ENCODE results near the gene AKAP5.
A peak's percentile ranks its signal among the peaks of the same experiment; 100 is the strongest.

Gene AKAP5

GRCh38 chr14:64463195-64463594 lies 2.1 kb upstream of the AKAP5 start:
- Histone ChIP-seq H3K36me3 (ENCODE audit: control insufficient read depth, insufficient read depth, low read length) (peaks cover 34% of the 10 kb centered on the region), H3K4me3 (ENCODE audit: low read depth, low read length) (no peak overlapping the region), H3K27me3 (ENCODE audit: control insufficient read depth, insufficient read depth, low read length) (no peaks in the 10 kb centered on the region), H3K9me3 (ENCODE audit: control insufficient read depth, insufficient read depth, low read depth, low read length) (no peaks in the 10 kb centered on the region), H3K27ac (ENCODE audit: low read depth, low read length) (no peak overlapping the region), H3K9ac (ENCODE audit: low read length) (no peak overlapping the region), H3K4me1 (ENCODE audit: control insufficient read depth, insufficient read depth, low read length) (peaks cover 11% of the 10 kb centered on the region)

GRCh38 chr14:64463873-64464272 lies 1.4 kb upstream of the AKAP5 start:
- H3K4me3 ChIP-seq (ENCODE audit: low read depth, low read length): no peak overlapping the region
- peaks cover 28% of the 10 kb centered on the region for H3K36me3 ChIP-seq (ENCODE audit: control insufficient read depth, insufficient read depth, low read length)
- no peak overlapping the region for H3K27ac ChIP-seq (ENCODE audit: low read depth, low read length)
- no peaks in the 10 kb centered on the region for H3K9me3 ChIP-seq (ENCODE audit: control insufficient read depth, insufficient read depth, low read depth, low read length)
- peaks cover 11% of the 10 kb centered on the region for H3K4me1 ChIP-seq (ENCODE audit: control insufficient read depth, insufficient read depth, low read length)
- no peaks in the 10 kb centered on the region for H3K27me3 ChIP-seq (ENCODE audit: control insufficient read depth, insufficient read depth, low read length)
- no peak overlapping the region for H3K9ac ChIP-seq (ENCODE audit: low read length)

DNA sequence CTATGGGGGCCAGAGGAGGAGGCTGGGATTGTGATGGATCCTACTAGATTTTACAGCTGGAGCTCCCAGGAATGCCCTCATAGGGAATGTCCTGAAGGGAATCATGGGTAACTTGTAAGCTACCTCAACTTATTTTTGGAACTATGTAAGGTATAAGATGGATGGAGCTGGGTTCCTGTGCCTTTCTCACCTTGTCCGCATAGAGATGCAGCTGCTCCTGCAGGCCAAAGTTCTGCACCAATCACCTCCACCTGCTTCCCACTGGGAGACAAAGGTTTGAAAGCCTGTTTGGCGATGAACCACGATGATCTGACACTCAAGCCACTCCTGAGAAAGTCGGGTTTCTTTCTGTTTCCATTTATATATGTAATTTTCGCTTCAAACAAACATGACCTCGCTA lies 648 bp upstream of the AKAP5 start:
- Histone ChIP-seq H3K9me3 (ENCODE audit: control insufficient read depth, insufficient read depth, low read depth, low read length) (no peaks in the 10 kb centered on the region), H3K9ac (ENCODE audit: low read length) (peak overlapping the region; percentile 25), H3K4me3 (ENCODE audit: low read depth, low read length) (peak overlapping the region; percentile 79), H3K27me3 (ENCODE audit: control insufficient read depth, insufficient read depth, low read length) (no peaks in the 10 kb centered on the region), H3K4me1 (ENCODE audit: control insufficient read depth, insufficient read depth, low read length) (peaks cover 11% of the 10 kb centered on the region), H3K36me3 (ENCODE audit: control insufficient read depth, insufficient read depth, low read length) (peaks cover 20% of the 10 kb centered on the region), H3K27ac (ENCODE audit: low read depth, low read length) (no peak overlapping the region)

DNA sequence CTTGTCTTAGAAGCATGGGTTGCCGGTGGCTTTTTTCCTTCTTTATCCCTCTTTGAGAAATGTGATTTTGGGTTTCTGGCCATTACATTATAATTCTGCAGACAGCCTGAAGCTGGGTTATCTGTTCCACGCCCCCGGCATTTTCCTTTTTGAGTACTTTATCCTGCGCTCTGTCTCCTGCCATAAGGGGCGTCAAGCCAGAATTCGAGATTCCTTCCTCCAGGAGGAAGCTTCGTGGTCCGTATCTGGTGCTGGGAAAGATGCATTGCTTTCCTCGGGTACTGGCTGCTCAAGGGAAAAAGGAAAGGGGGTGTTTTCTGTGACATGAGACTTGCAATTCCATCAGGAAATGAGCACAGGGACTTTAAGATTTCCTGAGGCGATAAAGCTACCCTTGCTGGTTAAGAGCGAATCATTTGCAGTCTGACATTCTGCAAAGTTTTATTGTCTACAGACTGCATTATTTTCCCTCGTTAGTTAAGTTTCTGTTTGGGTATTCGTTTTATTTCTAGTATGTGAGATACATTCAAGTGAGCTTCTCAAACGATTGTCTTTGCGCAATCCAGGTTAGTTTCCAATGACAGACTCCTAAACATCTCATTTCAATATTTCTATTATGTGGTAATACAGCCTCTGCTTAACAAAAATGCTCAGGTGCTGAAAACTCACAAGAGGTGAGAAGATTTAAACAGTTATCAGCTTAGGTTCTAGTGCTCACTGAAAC lies 694 bp downstream of the AKAP5 start:
- Histone ChIP-seq H3K36me3 (ENCODE audit: control insufficient read depth, insufficient read depth, low read length) (peaks cover 11% of the 10 kb centered on the region), H3K9ac (ENCODE audit: low read length) (peak overlapping the region; percentile 61), H3K4me1 (ENCODE audit: control insufficient read depth, insufficient read depth, low read length) (peaks cover 11% of the 10 kb centered on the region), H3K27ac (ENCODE audit: low read depth, low read length) (no peak overlapping the region), H3K9me3 (ENCODE audit: control insufficient read depth, insufficient read depth, low read depth, low read length) (no peaks in the 10 kb centered on the region), H3K4me3 (ENCODE audit: low read depth, low read length) (peak overlapping the region; percentile 79), H3K27me3 (ENCODE audit: control insufficient read depth, insufficient read depth, low read length) (no peaks in the 10 kb centered on the region)

DNA sequence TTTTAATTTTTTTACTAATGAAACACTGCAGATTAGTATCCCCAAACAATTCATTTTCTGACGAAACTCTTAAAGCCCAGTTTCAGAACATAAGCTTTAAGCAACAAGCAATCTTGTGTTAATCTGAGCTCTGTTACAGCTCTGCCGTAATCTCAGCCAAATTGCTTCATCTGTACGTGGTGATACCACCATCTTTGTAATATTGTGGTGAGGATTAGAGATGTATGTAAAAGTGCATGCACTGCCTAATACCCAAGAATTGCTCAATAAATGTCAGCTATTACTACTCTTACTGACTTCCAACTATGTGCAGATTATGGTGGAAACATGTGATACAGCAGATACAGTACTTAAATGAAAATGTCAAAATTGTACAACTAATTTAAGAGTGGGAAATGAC lies 1.8 kb downstream of the AKAP5 start:
- no peak overlapping the region for H3K27ac ChIP-seq (ENCODE audit: low read depth, low read length)
- peaks cover 7% of the 10 kb centered on the region; the same call in 1 of the 2 replicates for H3K36me3 ChIP-seq (ENCODE audit: control insufficient read depth, insufficient read depth, low read length)
- no peak overlapping the region for H3K4me3 ChIP-seq (ENCODE audit: low read depth, low read length)
- H3K27me3 ChIP-seq (ENCODE audit: control insufficient read depth, insufficient read depth, low read length): no peaks in the 10 kb centered on the region
- no peak overlapping the region for H3K9ac ChIP-seq (ENCODE audit: low read length)
- peaks cover 11% of the 10 kb centered on the region for H3K4me1 ChIP-seq (ENCODE audit: control insufficient read depth, insufficient read depth, low read length)
- no peaks in the 10 kb centered on the region for H3K9me3 ChIP-seq (ENCODE audit: control insufficient read depth, insufficient read depth, low read depth, low read length)

DNA sequence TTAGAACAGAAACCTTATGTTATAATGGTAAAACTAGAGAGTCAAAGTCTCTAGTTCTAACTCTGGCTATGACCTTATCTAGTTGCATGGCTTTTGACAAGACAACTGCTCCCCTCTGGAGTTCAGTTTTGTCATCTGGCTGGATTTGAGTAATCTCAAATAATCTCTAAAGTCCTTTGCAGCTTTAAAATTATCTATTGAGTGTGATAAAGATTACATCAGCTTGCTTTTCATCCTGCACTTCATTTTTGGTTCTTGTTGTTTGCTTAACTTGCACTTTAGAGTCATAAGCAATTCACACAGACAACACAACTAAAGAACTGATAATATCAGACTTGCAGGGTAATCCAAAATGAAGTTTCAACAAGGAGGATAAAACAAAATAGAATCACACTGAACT lies 2.3 kb downstream of the AKAP5 start:
- peaks cover 11% of the 10 kb centered on the region for H3K4me1 ChIP-seq (ENCODE audit: control insufficient read depth, insufficient read depth, low read length)
- no peaks in the 10 kb centered on the region for H3K9me3 ChIP-seq (ENCODE audit: control insufficient read depth, insufficient read depth, low read depth, low read length)
- no peak overlapping the region for H3K9ac ChIP-seq (ENCODE audit: low read length)
- H3K4me3 ChIP-seq (ENCODE audit: low read depth, low read length): no peak overlapping the region
- H3K36me3 ChIP-seq (ENCODE audit: control insufficient read depth, insufficient read depth, low read length): peaks cover 3% of the 10 kb centered on the region; the same call in 1 of the 2 replicates
- H3K27me3 ChIP-seq (ENCODE audit: control insufficient read depth, insufficient read depth, low read length): no peaks in the 10 kb centered on the region
- H3K27ac ChIP-seq (ENCODE audit: low read depth, low read length): no peak overlapping the region

- no peak overlapping the region for H3K9ac ChIP-seq (ENCODE audit: low read length)
- H3K4me3 ChIP-seq (ENCODE audit: low read depth, low read length): no peak overlapping the region
- no peaks in the 10 kb centered on the region for H3K27me3 ChIP-seq (ENCODE audit: control insufficient read depth, insufficient read depth, low read length)
- H3K9me3 ChIP-seq (ENCODE audit: control insufficient read depth, insufficient read depth, low read depth, low read length): no peaks in the 10 kb centered on the region
- peaks cover 11% of the 10 kb centered on the region for H3K4me1 ChIP-seq (ENCODE audit: control insufficient read depth, insufficient read depth, low read length)
- no peak overlapping the region for H3K27ac ChIP-seq (ENCODE audit: low read depth, low read length)
- no peaks in the 10 kb centered on the region for H3K36me3 ChIP-seq (ENCODE audit: control insufficient read depth, insufficient read depth, low read length)
Observed at GRCh38 chr14:64468451-64468850, 3.2 kb downstream of the AKAP5 start.

GRCh38 chr14:64474041-64474440 lies 8.7 kb downstream of the AKAP5 start:
- no peaks in the 10 kb centered on the region; the same call in 1 of the 2 replicates for H3K4me1 ChIP-seq (ENCODE audit: control insufficient read depth, insufficient read depth, low read length)
- no peaks in the 10 kb centered on the region for H3K36me3 ChIP-seq (ENCODE audit: control insufficient read depth, insufficient read depth, low read length)
- H3K27me3 ChIP-seq (ENCODE audit: control insufficient read depth, insufficient read depth, low read length): no peaks in the 10 kb centered on the region
- H3K27ac ChIP-seq (ENCODE audit: low read depth, low read length): no peak overlapping the region
- no peak overlapping the region for H3K4me3 ChIP-seq (ENCODE audit: low read depth, low read length)
- no peak overlapping the region for H3K9ac ChIP-seq (ENCODE audit: low read length)
- H3K9me3 ChIP-seq (ENCODE audit: control insufficient read depth, insufficient read depth, low read depth, low read length): no peaks in the 10 kb centered on the region

DNA sequence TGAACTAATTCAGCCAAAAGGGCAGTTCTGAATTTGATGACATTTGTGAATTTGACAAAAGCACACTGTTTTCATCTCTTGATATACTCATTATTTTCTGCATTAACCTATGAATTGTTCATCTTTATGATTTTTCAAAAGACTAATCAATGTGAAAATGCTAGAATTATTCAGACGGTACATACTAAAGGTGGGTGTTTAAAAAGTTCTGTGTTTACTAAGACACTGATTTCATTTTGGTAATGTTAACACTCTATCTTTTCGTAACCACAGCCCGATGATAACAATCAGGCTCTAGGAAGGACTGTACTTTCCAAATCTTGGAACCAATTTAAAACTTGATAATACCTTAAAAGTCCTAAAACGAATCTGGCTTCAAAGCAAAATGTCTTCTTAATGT lies 9.4 kb downstream of the AKAP5 start:
- Histone ChIP-seq H3K4me3 (ENCODE audit: low read depth, low read length) (no peak overlapping the region), H3K9ac (ENCODE audit: low read length) (no peak overlapping the region), H3K36me3 (ENCODE audit: control insufficient read depth, insufficient read depth, low read length) (no peaks in the 10 kb centered on the region), H3K27me3 (ENCODE audit: control insufficient read depth, insufficient read depth, low read length) (no peaks in the 10 kb centered on the region), H3K4me1 (ENCODE audit: control insufficient read depth, insufficient read depth, low read length) (no peaks in the 10 kb centered on the region; the same call in 1 of the 2 replicates), H3K27ac (ENCODE audit: low read depth, low read length) (no peak overlapping the region), H3K9me3 (ENCODE audit: control insufficient read depth, insufficient read depth, low read depth, low read length) (no peaks in the 10 kb centered on the region)

DNA sequence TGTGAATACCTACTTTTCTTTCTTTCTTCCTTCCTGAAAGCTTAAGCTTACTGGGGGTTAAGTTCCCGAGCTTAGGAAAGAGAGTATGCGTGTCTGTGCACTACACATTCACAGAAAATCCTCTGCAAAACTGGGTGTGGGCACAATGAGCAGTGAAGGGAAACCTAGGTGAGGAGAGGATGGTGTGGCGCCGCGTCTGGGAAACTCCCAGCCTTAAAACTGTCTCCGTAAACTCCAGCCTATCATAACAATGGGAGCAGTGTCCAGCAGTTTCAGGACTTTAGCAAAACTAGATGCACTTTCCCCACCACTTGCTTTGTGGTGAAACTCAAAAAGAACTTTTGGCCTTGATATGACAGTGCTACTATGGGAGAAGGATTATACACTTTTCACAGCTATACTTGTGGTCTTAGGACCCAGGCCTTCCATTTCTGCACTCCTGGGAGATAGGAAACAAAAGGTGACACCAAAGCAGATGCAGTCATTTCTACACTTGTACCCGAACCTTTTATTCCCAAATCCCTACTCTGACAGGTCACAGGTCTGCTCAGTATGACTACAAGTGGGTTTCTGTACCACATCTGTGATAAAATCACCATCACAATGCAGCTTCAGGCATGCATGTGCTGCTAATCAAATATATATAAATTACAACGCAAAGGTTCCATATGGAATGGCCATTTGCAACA lies 10.4 kb downstream of the AKAP5 start:
- Histone ChIP-seq H3K4me1 (ENCODE audit: control insufficient read depth, insufficient read depth, low read length) (no peaks in the 10 kb centered on the region; the same call in 1 of the 2 replicates), H3K27ac (ENCODE audit: low read depth, low read length) (no peak overlapping the region), H3K4me3 (ENCODE audit: low read depth, low read length) (no peak overlapping the region), H3K9me3 (ENCODE audit: control insufficient read depth, insufficient read depth, low read depth, low read length) (no peaks in the 10 kb centered on the region), H3K36me3 (ENCODE audit: control insufficient read depth, insufficient read depth, low read length) (no peaks in the 10 kb centered on the region), H3K9ac (ENCODE audit: low read length) (no peak overlapping the region), H3K27me3 (ENCODE audit: control insufficient read depth, insufficient read depth, low read length) (no peaks in the 10 kb centered on the region)

DNA sequence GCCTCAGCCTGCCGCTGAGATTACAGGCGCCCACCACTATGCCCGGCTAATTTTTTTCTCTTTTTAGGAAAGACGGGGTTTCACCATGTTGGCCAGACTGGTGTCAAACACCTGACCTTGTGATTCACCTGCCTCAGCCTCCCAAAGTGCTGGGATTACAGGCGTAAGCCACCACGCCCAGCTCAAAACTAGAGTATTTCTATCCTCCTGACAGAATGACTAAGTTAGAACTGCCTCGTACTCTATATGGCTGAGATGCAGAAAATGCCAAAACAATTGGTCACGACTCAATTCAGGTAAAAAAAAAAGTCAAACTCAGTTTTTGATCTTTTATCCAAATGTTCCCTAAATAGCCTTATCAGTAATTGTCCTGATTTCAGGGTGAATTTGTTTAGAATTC lies 11.1 kb downstream of the AKAP5 start:
- no peaks in the 10 kb centered on the region for H3K36me3 ChIP-seq (ENCODE audit: control insufficient read depth, insufficient read depth, low read length)
- no peak overlapping the region for H3K9ac ChIP-seq (ENCODE audit: low read length)
- no peaks in the 10 kb centered on the region; the same call in 1 of the 2 replicates for H3K4me1 ChIP-seq (ENCODE audit: control insufficient read depth, insufficient read depth, low read length)
- H3K27ac ChIP-seq (ENCODE audit: low read depth, low read length): no peak overlapping the region
- H3K9me3 ChIP-seq (ENCODE audit: control insufficient read depth, insufficient read depth, low read depth, low read length): no peaks in the 10 kb centered on the region
- no peaks in the 10 kb centered on the region for H3K27me3 ChIP-seq (ENCODE audit: control insufficient read depth, insufficient read depth, low read length)
- H3K4me3 ChIP-seq (ENCODE audit: low read depth, low read length): no peak overlapping the region
